ENCODE results near the gene ADRA1B.
A peak's percentile ranks its signal among the peaks of the same experiment; 100 is the strongest.

The ADRA1B gene

DNA sequence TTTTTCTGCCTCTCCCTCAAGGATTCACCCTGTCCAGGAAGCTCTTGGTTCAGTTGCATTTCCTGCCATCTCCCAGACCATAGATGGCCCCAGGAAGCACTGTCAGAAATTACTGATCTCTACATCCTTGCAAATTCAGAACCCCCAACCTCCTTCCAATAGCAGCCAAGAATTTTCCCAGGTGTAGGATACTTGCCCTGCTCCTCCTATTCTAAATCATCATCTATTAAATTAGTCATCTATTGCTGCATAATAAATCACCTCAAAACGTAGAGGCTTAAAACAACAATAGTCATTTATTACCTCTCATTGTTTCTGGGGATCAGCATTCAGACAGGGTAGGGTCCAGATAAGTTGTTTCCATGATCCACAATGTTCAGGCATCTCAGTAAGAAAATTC, 26.1 kb upstream of the ADRA1B start:
- H3K4me3 ChIP-seq (replicated peaks; ENCODE audit: low read depth, low read length) = no peak overlapping the region
- DNase-seq (ENCODE audit: extremely low read depth, low read depth) = no peak
- TF ChIP-seq, protein P1, sequence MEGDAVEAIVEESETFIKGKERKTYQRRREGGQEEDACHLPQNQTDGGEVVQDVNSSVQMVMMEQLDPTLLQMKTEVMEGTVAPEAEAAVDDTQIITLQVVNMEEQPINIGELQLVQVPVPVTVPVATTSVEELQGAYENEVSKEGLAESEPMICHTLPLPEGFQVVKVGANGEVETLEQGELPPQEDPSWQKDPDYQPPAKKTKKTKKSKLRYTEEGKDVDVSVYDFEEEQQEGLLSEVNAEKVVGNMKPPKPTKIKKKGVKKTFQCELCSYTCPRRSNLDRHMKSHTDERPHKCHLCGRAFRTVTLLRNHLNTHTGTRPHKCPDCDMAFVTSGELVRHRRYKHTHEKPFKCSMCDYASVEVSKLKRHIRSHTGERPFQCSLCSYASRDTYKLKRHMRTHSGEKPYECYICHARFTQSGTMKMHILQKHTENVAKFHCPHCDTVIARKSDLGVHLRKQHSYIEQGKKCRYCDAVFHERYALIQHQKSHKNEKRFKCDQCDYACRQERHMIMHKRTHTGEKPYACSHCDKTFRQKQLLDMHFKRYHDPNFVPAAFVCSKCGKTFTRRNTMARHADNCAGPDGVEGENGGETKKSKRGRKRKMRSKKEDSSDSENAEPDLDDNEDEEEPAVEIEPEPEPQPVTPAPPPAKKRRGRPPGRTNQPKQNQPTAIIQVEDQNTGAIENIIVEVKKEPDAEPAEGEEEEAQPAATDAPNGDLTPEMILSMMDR (IDR thresholded peaks at IDR 0.05; ENCODE audit: low read depth, low read length, missing control alignments) = no peak

DNA sequence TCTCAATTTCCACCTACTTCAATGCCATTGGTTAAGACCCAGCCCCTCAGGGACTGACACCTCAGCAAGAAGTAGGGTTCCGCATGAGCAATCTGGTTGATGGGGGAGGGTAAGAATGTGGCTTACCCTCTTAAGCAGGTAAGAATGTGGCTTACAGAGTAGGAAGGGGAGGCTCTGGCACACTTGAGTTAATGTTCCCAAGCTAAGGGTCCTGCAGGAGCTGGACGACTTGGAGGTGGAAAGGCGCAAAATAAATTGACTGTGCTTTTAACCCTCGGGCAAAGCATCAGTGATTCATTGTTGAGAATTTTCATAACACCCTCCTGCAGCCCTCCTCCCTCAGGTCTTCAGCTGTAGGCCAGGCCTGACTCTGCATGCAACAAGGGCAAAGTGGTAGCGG, 24.9 kb upstream of the ADRA1B start:
- no peak overlapping the region for H3K4me3 ChIP-seq (replicated peaks; ENCODE audit: low read depth, low read length)
- DNase-seq (ENCODE audit: extremely low read depth, low read depth) = no peak

DNA sequence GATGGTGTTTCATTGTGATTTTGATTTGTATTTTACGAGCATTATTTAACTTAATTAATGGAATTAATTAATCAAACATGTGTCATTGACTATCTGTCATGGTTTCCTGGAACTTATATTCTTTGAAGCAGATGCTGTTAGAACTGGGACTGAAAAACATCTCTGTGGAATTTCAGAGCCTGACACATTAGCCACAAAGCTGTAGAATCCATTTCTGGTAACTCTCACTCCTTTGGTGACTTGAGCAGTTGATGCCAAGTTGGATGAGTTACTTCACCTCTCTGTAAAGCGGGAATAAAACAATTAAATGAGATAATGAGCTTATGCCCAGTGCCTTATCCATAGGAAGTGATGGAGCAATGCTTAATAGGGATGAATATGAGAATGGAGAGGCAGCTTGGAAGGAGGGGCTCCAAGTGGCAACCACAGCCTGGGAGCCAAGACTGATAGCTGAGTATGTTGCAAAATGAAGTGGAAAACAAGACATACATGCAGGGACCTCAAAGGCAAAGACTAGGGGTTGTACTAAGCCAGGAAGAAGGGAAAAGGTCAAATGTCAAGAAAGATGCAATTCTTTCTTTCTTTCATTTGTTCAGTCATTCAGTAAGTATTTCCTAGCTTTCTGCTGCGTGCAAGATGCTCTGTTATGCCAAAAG, 23.1 kb upstream of the ADRA1B start:
- H3K4me3 ChIP-seq (replicated peaks; ENCODE audit: low read depth, low read length) = no peak overlapping the region
- DNase-seq (ENCODE audit: extremely low read depth, low read depth) = no peak
- TF ChIP-seq, protein P1 (IDR thresholded peaks at IDR 0.05; ENCODE audit: low read depth, low read length, missing control alignments) = no peak

More for the DNA sequence above, 24.9 kb upstream of the ADRA1B start:
- TF ChIP-seq, protein P1 (IDR thresholded peaks at IDR 0.05; ENCODE audit: low read depth, low read length, missing control alignments) = no peak

DNA sequence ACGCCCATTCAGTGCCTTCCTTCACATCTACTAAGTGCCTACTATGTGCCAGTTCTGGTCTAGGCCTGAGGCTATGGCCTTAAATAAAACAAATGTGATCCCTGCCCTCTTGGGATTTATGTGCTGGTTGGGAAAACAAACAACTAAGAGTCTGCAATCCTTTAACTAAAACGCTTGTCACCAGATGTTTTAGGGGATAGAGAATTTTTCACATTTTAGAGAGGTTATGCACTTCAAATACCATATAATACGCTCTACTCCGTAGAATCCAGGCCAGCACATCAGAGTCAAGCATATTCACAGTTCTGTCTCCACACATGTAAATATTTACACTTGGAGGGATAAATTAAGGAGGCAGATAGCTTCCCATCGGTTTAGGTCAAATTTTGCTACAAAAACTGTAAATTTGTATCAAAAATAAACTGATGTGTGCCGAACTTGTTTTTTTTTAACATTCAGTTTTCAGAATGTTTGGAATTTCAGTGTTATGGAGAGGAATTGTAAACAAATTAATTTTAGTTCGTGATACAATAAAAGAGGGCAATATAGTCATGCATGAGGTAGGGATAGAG, 22.0 kb upstream of the ADRA1B start:
- TF ChIP-seq, protein P1 (IDR thresholded peaks at IDR 0.05; ENCODE audit: low read depth, low read length, missing control alignments) = no peak
- peak; percentile 32 for DNase-seq (ENCODE audit: extremely low read depth, low read depth)
- H3K4me3 ChIP-seq (replicated peaks; ENCODE audit: low read depth, low read length) = no peak overlapping the region

DNA sequence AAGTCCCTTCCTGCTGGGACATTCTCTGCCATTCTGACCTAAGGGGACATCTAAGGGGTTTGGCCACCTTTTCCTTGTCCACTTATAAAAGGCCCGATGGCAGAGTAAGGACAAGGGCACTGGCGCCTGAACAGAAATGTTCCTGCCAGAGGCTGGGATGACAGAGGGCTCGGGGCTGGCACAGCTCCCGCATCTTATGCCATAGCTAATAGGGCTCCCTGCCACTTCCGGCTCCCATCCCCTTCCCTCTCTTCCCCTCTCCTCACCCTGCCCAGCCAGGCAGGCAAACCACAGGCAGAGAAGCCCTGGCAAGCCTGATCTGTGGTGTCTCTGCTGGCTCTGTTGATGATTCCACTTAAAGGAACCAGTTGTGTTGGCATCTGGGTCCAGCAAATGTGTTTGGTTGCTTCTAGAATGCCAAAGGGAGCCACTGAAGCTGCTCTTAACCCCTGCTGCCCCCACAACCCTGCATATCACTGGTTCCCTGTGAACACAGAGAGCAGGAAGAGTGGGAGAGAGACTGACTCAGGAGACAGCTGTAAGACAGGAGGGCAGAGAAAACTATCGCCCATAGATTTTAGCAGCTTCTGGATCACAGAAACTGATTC, 18.4 kb upstream of the ADRA1B start:
- DNase-seq (ENCODE audit: extremely low read depth, low read depth) = no peak
- TF ChIP-seq, protein P1 (IDR thresholded peaks at IDR 0.05; ENCODE audit: low read depth, low read length, missing control alignments) = no peak

DNA sequence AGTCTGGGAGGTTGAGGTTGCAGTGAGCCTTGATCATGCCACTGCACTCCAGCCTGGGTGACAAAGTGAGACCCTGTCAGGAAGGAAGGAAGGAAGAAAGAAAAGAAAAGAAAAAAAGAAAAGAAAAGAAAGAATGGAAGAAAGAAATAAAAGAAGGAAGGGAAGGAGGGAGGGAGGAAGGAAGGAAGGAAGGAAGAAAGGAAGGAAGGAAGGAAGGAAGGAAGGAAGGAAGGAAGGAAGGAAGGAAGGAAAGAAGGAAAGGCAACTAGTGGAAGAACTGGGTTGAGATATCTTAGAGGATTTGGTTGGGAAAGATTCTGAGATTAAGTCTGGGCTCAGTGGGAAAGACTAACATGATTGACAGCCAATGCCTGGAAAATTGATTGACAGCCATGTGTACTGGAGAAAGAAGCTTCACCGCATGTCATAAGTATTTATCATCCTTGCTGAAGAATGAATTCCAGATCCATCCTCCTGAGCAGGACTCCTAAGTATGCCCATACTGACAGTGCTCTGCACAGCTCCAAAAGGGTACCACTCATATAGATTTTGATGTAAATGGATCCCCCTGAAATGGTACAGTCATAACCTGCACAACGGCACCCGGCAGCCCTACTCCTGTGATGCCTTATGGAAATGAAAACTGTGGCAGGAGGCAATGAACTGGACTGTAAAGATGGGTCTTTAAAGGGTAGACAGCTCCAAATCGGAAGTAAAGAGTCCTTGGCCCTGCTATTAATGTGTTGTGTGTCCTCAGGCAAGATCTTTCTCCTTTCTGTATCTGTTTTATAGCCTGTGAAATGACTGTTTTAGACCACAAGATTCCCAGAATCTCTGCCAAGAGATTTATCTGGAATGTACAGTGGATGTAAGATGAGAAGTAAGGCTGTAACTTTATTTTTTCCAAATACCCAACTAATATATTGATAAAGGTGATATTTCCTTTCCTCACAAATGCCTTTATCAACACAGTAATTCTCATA, 16.9 kb upstream of the ADRA1B start:
- DNase-seq (ENCODE audit: extremely low read depth, low read depth) = peak; percentile 51
- TF ChIP-seq, protein P1 (IDR thresholded peaks at IDR 0.05; ENCODE audit: low read depth, low read length, missing control alignments) = no peak
- H3K4me3 ChIP-seq (replicated peaks; ENCODE audit: low read depth, low read length) = no peak overlapping the region

More for the DNA sequence above, 18.4 kb upstream of the ADRA1B start:
- no peak overlapping the region for H3K4me3 ChIP-seq (replicated peaks; ENCODE audit: low read depth, low read length)

Data from HFF-Myc (cell line).